Right lobe of liver (tissue), 4 donors: ENCODE data around the gene PVALEF.

ENCODE experiments used
- POLR2A ChIP-seq: fragments of 450-650 bp; IDR thresholded peaks from one replicate; pipeline ENCODE4 v1.6.1; 2017; ENCODE audit warnings: antibody characterized with exemption, mild to moderate bottlenecking
- TF ChIP-seq, protein P1 (sequence below), 4 donors: fragments of 200-600 bp in 3 of 4; fragments of 450-650 bp in 1 of 4; IDR thresholded peaks; one replicate each; pipeline versions ENCODE4 v1.5.1 to v1.8.0; 2016 to 2022; ENCODE audit warnings: antibody characterized with exemption in 4 of 4, mild to moderate bottlenecking in 2 of 4
- donor health status: DM: no; HTN: no; CAD: no.
- donor health status: DM: no; HTN: no; CAD: no.
- donor health status: DM: no; HTN: yes; CAD: no.

- TF ChIP-seq, protein P1, sequence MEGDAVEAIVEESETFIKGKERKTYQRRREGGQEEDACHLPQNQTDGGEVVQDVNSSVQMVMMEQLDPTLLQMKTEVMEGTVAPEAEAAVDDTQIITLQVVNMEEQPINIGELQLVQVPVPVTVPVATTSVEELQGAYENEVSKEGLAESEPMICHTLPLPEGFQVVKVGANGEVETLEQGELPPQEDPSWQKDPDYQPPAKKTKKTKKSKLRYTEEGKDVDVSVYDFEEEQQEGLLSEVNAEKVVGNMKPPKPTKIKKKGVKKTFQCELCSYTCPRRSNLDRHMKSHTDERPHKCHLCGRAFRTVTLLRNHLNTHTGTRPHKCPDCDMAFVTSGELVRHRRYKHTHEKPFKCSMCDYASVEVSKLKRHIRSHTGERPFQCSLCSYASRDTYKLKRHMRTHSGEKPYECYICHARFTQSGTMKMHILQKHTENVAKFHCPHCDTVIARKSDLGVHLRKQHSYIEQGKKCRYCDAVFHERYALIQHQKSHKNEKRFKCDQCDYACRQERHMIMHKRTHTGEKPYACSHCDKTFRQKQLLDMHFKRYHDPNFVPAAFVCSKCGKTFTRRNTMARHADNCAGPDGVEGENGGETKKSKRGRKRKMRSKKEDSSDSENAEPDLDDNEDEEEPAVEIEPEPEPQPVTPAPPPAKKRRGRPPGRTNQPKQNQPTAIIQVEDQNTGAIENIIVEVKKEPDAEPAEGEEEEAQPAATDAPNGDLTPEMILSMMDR (IDR thresholded peaks at IDR 0.05), result no peak
- TF ChIP-seq POLR2A, result no peak
Measured at GRCh38 chr17:81128338-81128737, 37.0 kb upstream of the PVALEF start.
